GM21390 (cell line): ENCODE results near the gene ARMC6.

Experiments
- ATAC-seq: cut with Tn5 transposase; IDR thresholded peaks from one replicate; pipeline ENCODE4 v1.9.1; 2021; ENCODE audit not compliant: unreplicated experiment

ARMC6 gene

GRCh38 chr19:19033426-19034203 lies at the start of gene ARMC6, which contains the start of gene SUGP2:
TSS of gene ARMC6 (plus strand) at chr19:19033603. CDS start at chr19:19034210, 607 bp downstream.
TSS of gene SUGP2 (minus strand) at chr19:19033517. CDS start at chr19:19031071, 2,446 bp downstream.
- ATAC-seq = peak; percentile 59

GRCh38 chr19:18984251-18984650 lies 49.2 kb upstream of the ARMC6 start:
- ATAC-seq = no peak

GRCh38 chr19:18985257-18985656 lies 48.1 kb upstream of the ARMC6 start:
- no peak for ATAC-seq

- ATAC-seq = no peak
These were observed 45.9 kb upstream of the ARMC6 start for GRCh38 chr19:18987456-18987855.

- no peak for ATAC-seq
These were observed 44.1 kb upstream of the ARMC6 start for GRCh38 chr19:18989316-18989715.

- ATAC-seq = no peak
These were observed 43.2 kb upstream of the ARMC6 start for GRCh38 chr19:18990128-18990708.

- no peak for ATAC-seq
These were observed 42.4 kb upstream of the ARMC6 start for GRCh38 chr19:18991006-18991405.

GRCh38 chr19:18991468-18991867 lies 41.9 kb upstream of the ARMC6 start:
- no peak for ATAC-seq

GRCh38 chr19:18992696-18993095 lies 40.7 kb upstream of the ARMC6 start:
- no peak for ATAC-seq

- ATAC-seq = no peak
These were observed 40.3 kb upstream of the ARMC6 start for GRCh38 chr19:18993115-18993514.

- no peak for ATAC-seq
These were observed 37.6 kb upstream of the ARMC6 start for GRCh38 chr19:18995804-18996241.

GRCh38 chr19:18996351-18996750 lies 37.1 kb upstream of the ARMC6 start:
- ATAC-seq = no peak

GRCh38 chr19:18996796-18997394 lies 36.5 kb upstream of the ARMC6 start:
- no peak for ATAC-seq

- ATAC-seq = no peak
These were observed 35.1 kb upstream of the ARMC6 start for GRCh38 chr19:18998276-18998675.

- ATAC-seq = no peak
These were observed 34.2 kb upstream of the ARMC6 start for GRCh38 chr19:18999016-18999758.

- ATAC-seq = no peak
These were observed 33.3 kb upstream of the ARMC6 start for GRCh38 chr19:18999896-19000620.

- no peak for ATAC-seq
These were observed 29.3 kb upstream of the ARMC6 start for GRCh38 chr19:19004144-19004543.

GRCh38 chr19:19006213-19006612 lies 27.2 kb upstream of the ARMC6 start:
- no peak for ATAC-seq

GRCh38 chr19:19009951-19010350 lies 23.5 kb upstream of the ARMC6 start:
- ATAC-seq = no peak

GRCh38 chr19:19010551-19010950 lies 22.9 kb upstream of the ARMC6 start:
- ATAC-seq = no peak

GRCh38 chr19:19021115-19021514 lies 12.3 kb upstream of the ARMC6 start:
- no peak for ATAC-seq
